ENCODE data around the gene NAA80.

- TF ChIP-seq CTCF (IDR thresholded peaks at IDR 0.05) (no peak), EZH2phosphoT487 (IDR thresholded peaks at IDR 0.05) (no peak), EZH2 (IDR thresholded peaks at IDR 0.05) (no peak)
Measured at GRCh38 chr3:50341537-50341936, 42.3 kb upstream of the NAA80 start.
